Astrocyte of the cerebellum (primary cell): ENCODE data around the gene MAPK11.

Experiments
- DNase-seq: peaks from one replicate; pipeline ENCODE4 v3.0.0-alpha.2; 2011; ENCODE audit warnings: low read depth
- H3K4me3 ChIP-seq: 2 replicates; pipeline ENCODE4 v1.5.1; 2011; ENCODE audit warnings: mild to moderate bottlenecking, low read depth, low read length, moderate library complexity
- in situ Hi-C: cut with HindIII; loops from 2 replicates; pipeline ENCODE4 v1.10.0; 2017; ENCODE audit warnings: low sequenced_read_pairs
- TF ChIP-seq, protein P1 (sequence below): IDR thresholded peaks from 2 replicates; pipeline ENCODE4 v1.5.1; 2012; ENCODE audit warnings: low read length, low read depth, moderate library complexity, mild to moderate bottlenecking; ENCODE audit errors: missing control alignments

Gene MAPK11

DNA sequence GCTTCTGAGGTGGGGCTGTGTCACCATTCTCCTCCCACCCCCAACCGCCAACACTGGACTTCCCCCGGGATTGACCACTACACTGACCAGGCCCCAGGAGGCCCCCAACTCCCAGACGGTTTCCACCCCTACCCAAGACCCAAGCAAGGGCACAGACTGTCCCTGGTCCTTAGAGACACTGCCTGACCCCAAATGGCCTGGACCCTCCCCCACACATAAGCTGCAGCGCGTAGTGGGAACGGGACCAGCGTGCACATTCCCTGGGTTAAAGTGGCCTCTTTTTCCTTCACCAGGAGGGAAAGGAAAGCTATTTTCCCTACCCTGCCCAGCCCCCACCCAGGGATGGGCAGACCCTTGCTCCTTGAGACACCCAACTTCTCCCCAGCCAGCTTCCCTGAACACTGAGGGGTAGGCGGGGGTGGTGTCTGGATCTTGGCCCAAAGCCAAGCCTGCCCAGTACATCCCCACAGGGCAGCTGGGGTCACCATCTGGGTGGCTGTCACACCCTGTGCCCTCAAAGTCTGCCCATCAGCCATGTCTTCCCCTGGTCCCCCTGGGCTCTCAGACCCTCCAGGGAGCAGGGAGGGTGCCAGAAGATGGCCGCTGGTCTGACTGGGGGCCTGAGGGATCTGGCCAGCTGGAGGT, 7.1 kb downstream of the MAPK11 start:
- in situ Hi-C loops, result no loop called here
- DNase-seq, result no peak
- TF ChIP-seq, protein P1, sequence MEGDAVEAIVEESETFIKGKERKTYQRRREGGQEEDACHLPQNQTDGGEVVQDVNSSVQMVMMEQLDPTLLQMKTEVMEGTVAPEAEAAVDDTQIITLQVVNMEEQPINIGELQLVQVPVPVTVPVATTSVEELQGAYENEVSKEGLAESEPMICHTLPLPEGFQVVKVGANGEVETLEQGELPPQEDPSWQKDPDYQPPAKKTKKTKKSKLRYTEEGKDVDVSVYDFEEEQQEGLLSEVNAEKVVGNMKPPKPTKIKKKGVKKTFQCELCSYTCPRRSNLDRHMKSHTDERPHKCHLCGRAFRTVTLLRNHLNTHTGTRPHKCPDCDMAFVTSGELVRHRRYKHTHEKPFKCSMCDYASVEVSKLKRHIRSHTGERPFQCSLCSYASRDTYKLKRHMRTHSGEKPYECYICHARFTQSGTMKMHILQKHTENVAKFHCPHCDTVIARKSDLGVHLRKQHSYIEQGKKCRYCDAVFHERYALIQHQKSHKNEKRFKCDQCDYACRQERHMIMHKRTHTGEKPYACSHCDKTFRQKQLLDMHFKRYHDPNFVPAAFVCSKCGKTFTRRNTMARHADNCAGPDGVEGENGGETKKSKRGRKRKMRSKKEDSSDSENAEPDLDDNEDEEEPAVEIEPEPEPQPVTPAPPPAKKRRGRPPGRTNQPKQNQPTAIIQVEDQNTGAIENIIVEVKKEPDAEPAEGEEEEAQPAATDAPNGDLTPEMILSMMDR, result no peak
- no peak overlapping the region for H3K4me3 ChIP-seq

- TF ChIP-seq, protein P1, result no peak
- in situ Hi-C loops, result no loop called here
- no peak for DNase-seq
- H3K4me3 ChIP-seq, result no peak overlapping the region
Observed at GRCh38 chr22:50262460-50262911, 7.7 kb downstream of the MAPK11 start.

DNA sequence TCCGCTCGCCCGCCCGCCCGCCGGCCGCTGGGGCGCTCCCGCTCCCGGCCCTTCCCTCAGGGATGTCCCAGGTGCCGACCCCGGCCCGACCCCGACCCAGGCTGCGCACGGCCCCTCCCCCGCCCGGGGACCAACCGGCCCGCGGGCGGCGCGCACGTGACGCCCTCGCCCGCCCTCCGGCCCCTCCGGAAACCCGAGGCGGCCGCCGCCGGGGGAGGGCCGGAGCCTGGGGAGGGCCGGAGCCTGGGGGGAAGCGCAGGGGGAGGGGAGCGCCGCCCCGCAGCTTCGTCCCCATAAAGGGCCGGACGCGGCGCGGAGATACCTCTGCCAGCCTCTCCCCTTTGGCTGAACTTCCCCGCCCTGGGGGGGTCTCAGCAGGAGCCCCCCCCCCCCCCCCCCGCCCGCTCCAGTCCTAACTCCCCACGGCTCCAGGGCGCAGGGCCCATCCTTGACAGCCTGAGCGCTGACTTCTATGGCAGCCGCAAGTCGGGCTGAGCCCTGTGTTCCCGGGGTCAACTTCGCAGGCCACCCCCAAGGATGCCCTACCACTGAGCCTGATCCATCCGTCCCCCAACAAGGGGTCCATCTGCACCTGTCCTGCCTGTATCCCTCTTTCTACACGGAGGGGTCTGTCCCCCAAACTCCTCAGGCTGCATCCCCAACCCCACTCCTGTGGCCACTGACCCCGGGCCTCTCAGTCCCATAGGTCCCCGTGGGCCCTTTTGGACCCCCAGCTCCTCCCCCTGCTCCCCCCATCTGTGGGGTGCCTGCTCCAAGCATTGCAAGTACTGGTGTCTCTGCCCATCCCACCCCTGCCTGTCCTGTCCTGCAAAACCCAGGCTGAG, 8.3 kb downstream of the MAPK11 start, which contains the start of gene MAPK12:
TSS of gene MAPK12 (minus strand) at position 69 of the 845 bp plus-strand sequence. CDS start 174 bp downstream, outside the sequence.
- TF ChIP-seq, protein P1, result no peak
- peak within 1 kb of the TSS; percentile 62 for H3K4me3 ChIP-seq
- in situ Hi-C loops, result no loop called here
- no peak for DNase-seq

DNA sequence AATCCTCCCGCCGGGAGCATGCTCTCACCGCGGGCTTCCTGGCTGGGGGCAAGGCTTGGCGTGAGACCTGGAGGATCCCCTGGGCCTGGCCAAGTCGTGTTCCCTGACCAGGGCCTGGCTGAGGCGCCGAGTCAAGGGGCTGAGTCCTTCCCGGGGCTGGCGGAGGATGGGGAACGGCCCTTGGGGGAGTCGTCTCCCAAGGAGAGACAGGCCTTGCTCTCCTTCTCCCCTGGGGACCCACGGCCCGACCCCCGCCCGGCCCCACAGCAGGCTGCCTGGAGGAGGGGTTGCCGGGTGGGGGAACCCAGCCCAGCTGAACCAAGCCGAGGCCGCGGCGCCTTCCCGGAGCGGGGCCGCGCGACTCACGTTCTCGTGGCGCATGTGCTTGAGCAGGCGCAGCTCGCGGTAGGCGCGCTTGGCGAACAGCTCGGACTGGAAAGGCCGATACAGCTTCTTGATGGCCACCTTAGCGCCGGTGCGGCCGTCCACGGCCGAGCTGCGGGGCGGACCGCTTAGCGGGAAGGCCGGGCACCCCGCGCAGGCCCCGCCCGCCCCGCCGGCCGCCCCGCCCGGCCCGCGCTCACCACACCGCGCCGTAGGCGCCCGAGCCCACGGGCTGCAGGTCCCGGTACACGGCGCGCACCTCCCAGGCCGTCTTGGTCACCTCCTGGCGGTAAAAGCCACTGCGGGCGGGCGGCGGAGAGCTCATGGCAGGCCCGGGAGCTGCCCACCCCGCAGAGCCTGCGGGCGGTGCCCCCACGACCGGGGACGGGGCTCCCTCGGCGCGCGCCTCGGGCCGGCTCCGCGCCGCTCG, 9.2 kb downstream of the MAPK11 start:
- in situ Hi-C loops, result no loop called here
- no peak for DNase-seq

GRCh38 chr22:50260434-50260800, 9.8 kb downstream of the MAPK11 start:
- in situ Hi-C loops, result no loop called here
- DNase-seq, result no peak
- TF ChIP-seq, protein P1, result no peak
- peak overlapping the region; percentile 62 for H3K4me3 ChIP-seq

More for the DNA sequence above, 9.2 kb downstream of the MAPK11 start:
- TF ChIP-seq, protein P1, result no peak
- peak overlapping the region; percentile 62 for H3K4me3 ChIP-seq

DNA sequence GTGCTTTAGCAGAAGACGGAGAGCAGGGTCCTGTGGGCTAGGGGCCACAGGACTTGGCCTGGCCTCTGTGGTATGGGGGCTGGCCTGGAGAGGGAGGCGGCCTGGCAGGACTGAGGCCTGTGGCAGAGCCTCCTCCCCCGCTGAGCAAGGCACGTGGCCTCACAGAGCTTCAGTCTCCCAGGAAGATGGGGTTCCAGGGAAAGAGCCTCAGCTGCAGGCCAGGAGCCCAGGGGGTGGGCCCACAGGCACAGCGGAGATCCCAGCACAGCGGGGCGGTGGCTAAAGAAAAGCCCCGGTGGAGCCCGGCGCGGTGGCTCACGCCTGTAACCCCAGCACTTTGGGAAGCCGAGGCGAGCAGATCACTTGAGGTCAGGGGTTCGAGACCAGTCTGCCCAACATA, 10.9 kb downstream of the MAPK11 start:
- no peak overlapping the region for H3K4me3 ChIP-seq
- in situ Hi-C loops, result no loop called here
- DNase-seq, result no peak
- TF ChIP-seq, protein P1, result no peak
